GM23338 (cell line): ENCODE data around the gene ERO1A. TPM values are rescaled to one million over a fixed set of nuclear protein-coding genes. Genes with fewer than 3 reads are reported as not detected.

ENCODE experiments used
- ATAC-seq: fragments of 200-7000 bp; cut with Tn5 transposase; 3 replicates; pipeline ENCODE4 v1.9.1; 2020
- DNase-seq: peaks from one replicate; pipeline ENCODE4 v3.0.0-alpha.2; 2015; ENCODE audit warnings: low spot score
- H2AFZ ChIP-seq: fragments of 200-600 bp; sonication (generic); 2 replicates; pipeline ENCODE4 v1.8.0; 2016; ENCODE audit warnings: antibody characterized with exemption, mild to moderate bottlenecking, moderate library complexity
- H3F3A ChIP-seq: fragments of 200-600 bp; sonication (generic); replicated peaks from 2 replicates; pipeline ENCODE4 v1.8.0; 2017; ENCODE audit warnings: antibody characterized with exemption, mixed run types, low read depth
- H3K27ac ChIP-seq: fragments of 200-600 bp; sonication (generic); 2 replicates; pipeline ENCODE4 v1.6.1; 2016; ENCODE audit warnings: low read depth
- H3K27me3 ChIP-seq: fragments of 200-600 bp; sonication (generic); 2 replicates; pipeline ENCODE4 v1.8.0; 2016; ENCODE audit warnings: mild to moderate bottlenecking, mixed run types, moderate library complexity; ENCODE audit not compliant: insufficient read depth
- H3K36me3 ChIP-seq: fragments of 200-600 bp; sonication (generic); 2 replicates; pipeline ENCODE4 v1.8.0; 2016; ENCODE audit warnings: mild to moderate bottlenecking; ENCODE audit not compliant: insufficient read depth
- H3K4me1 ChIP-seq: fragments of 200-600 bp; sonication (generic); 2 replicates; pipeline ENCODE4 v1.8.0; 2016; ENCODE audit warnings: mild to moderate bottlenecking, moderate library complexity; ENCODE audit not compliant: insufficient read depth
- H3K4me2 ChIP-seq: fragments of 200-600 bp; sonication (generic); 2 replicates; pipeline ENCODE4 v1.7.1; 2017; ENCODE audit warnings: mixed run types
- H3K4me3 ChIP-seq: fragments of 200-600 bp; sonication (generic); 2 replicates; pipeline ENCODE4 v1.6.1; 2016; ENCODE audit warnings: mixed run types
- H3K79me2 ChIP-seq: fragments of 200-600 bp; sonication (generic); replicated peaks from 2 replicates; pipeline ENCODE4 v1.8.0; 2017; ENCODE audit warnings: mild to moderate bottlenecking; ENCODE audit not compliant: insufficient read depth
- H3K9me2 ChIP-seq: fragments of 200-600 bp; sonication (generic); 2 replicates; pipeline ENCODE4 v1.8.0; 2017; ENCODE audit not compliant: insufficient read depth
- H4K20me1 ChIP-seq: fragments of 200-600 bp; sonication (generic); replicated peaks from 2 replicates; pipeline ENCODE4 v1.8.0; 2017; ENCODE audit warnings: mild to moderate bottlenecking; ENCODE audit not compliant: insufficient read depth
- H3K27ac Mint-ChIP-seq: 2 replicates; pipeline ENCODE4 v1.8.0; 2020; ENCODE audit warnings: inconsistent platforms, mild to moderate bottlenecking, moderate library complexity, mixed read lengths
- H3K27me3 Mint-ChIP-seq: 3 replicates; pipeline ENCODE4 v1.8.0; 2022; ENCODE audit warnings: low read depth, mild to moderate bottlenecking, moderate library complexity, mixed read lengths, inconsistent platforms; ENCODE audit not compliant: insufficient read depth, poor library complexity
- H3K36me3 Mint-ChIP-seq: 3 replicates; pipeline ENCODE4 v1.8.0; 2021; ENCODE audit warnings: low read depth, mild to moderate bottlenecking, inconsistent platforms, moderate library complexity, mixed read lengths
- H3K4me1 Mint-ChIP-seq: 3 replicates; pipeline ENCODE4 v1.8.0; 2020; ENCODE audit warnings: mild to moderate bottlenecking, inconsistent platforms, mixed read lengths
- H3K4me3 Mint-ChIP-seq: 3 replicates; pipeline ENCODE4 v1.8.0; 2021; ENCODE audit warnings: moderate library complexity, mild to moderate bottlenecking, inconsistent platforms, mixed read lengths
- H3K9me3 Mint-ChIP-seq: 3 replicates; pipeline ENCODE4 v1.8.0; 2020; ENCODE audit warnings: moderate library complexity, mild to moderate bottlenecking, inconsistent platforms, mixed read lengths
- CREB1 ChIP-seq: fragments of 250-450 bp; sonication (Bioruptor Pico); IDR thresholded peaks from 2 replicates; pipeline ENCODE4 v1.5.0; 2020; ENCODE audit warnings: low read depth, mild to moderate bottlenecking, moderate library complexity
- EZH2 ChIP-seq: fragments of 200-600 bp; sonication (generic); IDR thresholded peaks from one replicate; pipeline ENCODE4 v1.8.0; 2017; ENCODE audit warnings: antibody characterized with exemption, mild to moderate bottlenecking, low read depth; ENCODE audit not compliant: unreplicated experiment
- EZH2phosphoT487 ChIP-seq: fragments of 200-600 bp; sonication (generic); IDR thresholded peaks from one replicate; pipeline ENCODE4 v1.8.1; 2018; ENCODE audit warnings: antibody characterized with exemption; ENCODE audit not compliant: unreplicated experiment
- JUNB ChIP-seq: IDR thresholded peaks from one replicate; pipeline ENCODE4 v1.6.1; 2016; ENCODE audit warnings: antibody characterized with exemption; ENCODE audit not compliant: unreplicated experiment
- NANOG ChIP-seq: IDR thresholded peaks from 2 replicates; pipeline ENCODE4 v1.6.1; 2016; ENCODE audit warnings: antibody characterized with exemption, borderline replicate concordance
- POLR2AphosphoS5 ChIP-seq: IDR thresholded peaks from 2 replicates; pipeline ENCODE4 v1.6.1; 2016; ENCODE audit warnings: antibody characterized with exemption, low read depth
- REST ChIP-seq: IDR thresholded peaks from one replicate; pipeline ENCODE4 v1.6.1; 2018; ENCODE audit warnings: antibody characterized with exemption; ENCODE audit not compliant: unreplicated experiment
- STAT1 ChIP-seq: IDR thresholded peaks from one replicate; pipeline ENCODE4 v1.6.1; 2016; ENCODE audit warnings: antibody characterized with exemption; ENCODE audit not compliant: unreplicated experiment
- ZNF114 ChIP-seq: fragments of 250-450 bp; sonication (Bioruptor Pico); IDR thresholded peaks from 2 replicates; pipeline ENCODE4 v1.5.0; 2020; ENCODE audit warnings: mild to moderate bottlenecking, moderate library complexity
- ZNF331 ChIP-seq: fragments of 250-450 bp; sonication (Bioruptor Pico); IDR thresholded peaks from 2 replicates; pipeline ENCODE4 v1.5.0; 2020; ENCODE audit warnings: low read depth, mild to moderate bottlenecking, moderate library complexity
- long read RNA-seq: library from polyadenylated mRNA; unstranded; transcript quantifications from one replicate; pipeline ENCODE4 v2.0.0, GENCODE V29; 2020; ENCODE audit not compliant: unreplicated experiment
- polyA plus RNA-seq: library from polyadenylated mRNA; unstranded; fragments of >200 nt; fragmentation: Nextera tagmentation; extraction: Ambion mirVana; gene quantifications from 2 replicates; pipeline ENCODE4 v1.2.1, GENCODE V29; 2016
- total RNA-seq: library from RNA; depleted of rRNA; stranded (reverse); fragments of >200 nt; shearing (Covaris generic); gene quantifications from 2 replicates; pipeline ENCODE4 v1.2.3, GENCODE V29; 2014; rRNA removed
- TF ChIP-seq, protein P1 (sequence below): IDR thresholded peaks from 2 replicates; pipeline ENCODE4 v1.6.1; 2016; ENCODE audit warnings: antibody characterized with exemption

ERO1A gene, protein sequence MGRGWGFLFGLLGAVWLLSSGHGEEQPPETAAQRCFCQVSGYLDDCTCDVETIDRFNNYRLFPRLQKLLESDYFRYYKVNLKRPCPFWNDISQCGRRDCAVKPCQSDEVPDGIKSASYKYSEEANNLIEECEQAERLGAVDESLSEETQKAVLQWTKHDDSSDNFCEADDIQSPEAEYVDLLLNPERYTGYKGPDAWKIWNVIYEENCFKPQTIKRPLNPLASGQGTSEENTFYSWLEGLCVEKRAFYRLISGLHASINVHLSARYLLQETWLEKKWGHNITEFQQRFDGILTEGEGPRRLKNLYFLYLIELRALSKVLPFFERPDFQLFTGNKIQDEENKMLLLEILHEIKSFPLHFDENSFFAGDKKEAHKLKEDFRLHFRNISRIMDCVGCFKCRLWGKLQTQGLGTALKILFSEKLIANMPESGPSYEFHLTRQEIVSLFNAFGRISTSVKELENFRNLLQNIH
- total RNA-seq, result 40.7 and 44.7 TPM in 2 replicates
- polyA plus RNA-seq, result 21.2 and 25.2 TPM in 2 replicates
- long read RNA-seq, partial matches to known transcripts, result 0 of 2 reads
- long read RNA-seq, other reads (novel, unspliced or antisense), result 2 of 2 reads

GRCh38 chr14:52695481-52696091 is at the start of gene ERO1A:
Gene ERO1A, minus strand, starts transcription at chr14:52695558. Its CDS starts 77 bp downstream, at chr14:52695481.
- peaks cover 20% of the 10 kb centered on the region for H3K4me1 ChIP-seq
- H3K36me3 ChIP-seq, result no peaks in the 10 kb centered on the region
- Mint-ChIP-seq H3K4me3 (peak within 1 kb of the TSS; percentile 94), H3K27ac (peak within 1 kb of the TSS; percentile 25; the same call in 1 of the 2 replicates), H3K36me3 (no peaks in the 10 kb centered on the region; the same call in 2 of the 3 replicates), H3K4me1 (peaks cover 22% of the 10 kb centered on the region), H3K27me3 (peaks cover 7% of the 10 kb centered on the region), H3K9me3 (no peaks in the 10 kb centered on the region)
- H3K27ac ChIP-seq, result peak within 1 kb of the TSS; percentile 41; the same call in 1 of the 2 replicates
- 0 out of 2 replicates have a peak, but pooled peaks cover 2% of the 10 kb centered on the region for H3K9me2 ChIP-seq
- peaks cover 7% of the 10 kb centered on the region; the same call in 1 of the 2 replicates for H4K20me1 ChIP-seq
- TF ChIP-seq POLR2AphosphoS5 (peak; percentile 53), CREB1 (peak; percentile 31; the same call in 1 of the 2 replicates), STAT1 (no peak)
- TF ChIP-seq, protein P1, sequence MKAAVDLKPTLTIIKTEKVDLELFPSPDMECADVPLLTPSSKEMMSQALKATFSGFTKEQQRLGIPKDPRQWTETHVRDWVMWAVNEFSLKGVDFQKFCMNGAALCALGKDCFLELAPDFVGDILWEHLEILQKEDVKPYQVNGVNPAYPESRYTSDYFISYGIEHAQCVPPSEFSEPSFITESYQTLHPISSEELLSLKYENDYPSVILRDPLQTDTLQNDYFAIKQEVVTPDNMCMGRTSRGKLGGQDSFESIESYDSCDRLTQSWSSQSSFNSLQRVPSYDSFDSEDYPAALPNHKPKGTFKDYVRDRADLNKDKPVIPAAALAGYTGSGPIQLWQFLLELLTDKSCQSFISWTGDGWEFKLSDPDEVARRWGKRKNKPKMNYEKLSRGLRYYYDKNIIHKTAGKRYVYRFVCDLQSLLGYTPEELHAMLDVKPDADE, result no peak
- peak within 1 kb of the TSS; percentile 93 for H3K4me3 ChIP-seq
- DNase-seq (peak; percentile 81), ATAC-seq (peak; percentile 82)
- peak within 1 kb of the TSS; percentile 98 for H2AFZ ChIP-seq
- H3K79me2 ChIP-seq, result peaks cover 39% of the 10 kb centered on the region
- H3F3A ChIP-seq, result peaks cover 3% of the 10 kb centered on the region; the same call in 1 of the 2 replicates
- H3K4me2 ChIP-seq, result peak within 1 kb of the TSS; percentile 85
- peaks cover 12% of the 10 kb centered on the region; the same call in 1 of the 2 replicates for H3K27me3 ChIP-seq

DNA sequence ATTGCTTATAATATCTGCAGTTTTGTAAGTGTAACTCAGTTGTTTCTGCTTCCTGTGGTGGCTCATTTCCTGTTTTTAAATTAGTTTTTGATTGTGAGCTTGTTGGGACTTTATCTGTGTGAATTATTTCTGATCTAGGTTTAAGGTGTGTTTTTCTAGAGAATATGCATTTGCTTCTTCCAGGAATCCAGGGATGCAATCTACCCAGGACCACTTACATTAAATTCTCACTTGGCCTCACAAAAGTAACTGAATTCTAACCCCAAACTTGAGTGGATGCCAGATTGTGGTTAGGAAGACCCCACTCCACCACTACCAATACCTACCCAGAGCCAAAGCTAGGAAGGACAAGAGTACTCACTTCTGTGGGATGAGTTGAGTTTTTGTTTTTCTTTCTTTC is 46.5 kb upstream of the ERO1A start:
- peaks cover 8% of the 10 kb centered on the region for H4K20me1 ChIP-seq
- H3K9me2 ChIP-seq, result no peaks in the 10 kb centered on the region
- no peaks in the 10 kb centered on the region for H3K27me3 ChIP-seq
- ATAC-seq (no peak), DNase-seq (no peak)
- no peaks in the 10 kb centered on the region for H3F3A ChIP-seq
- Mint-ChIP-seq H3K27ac (no peak overlapping the region), H3K27me3 (no peaks in the 10 kb centered on the region), H3K9me3 (no peaks in the 10 kb centered on the region), H3K4me1 (peaks cover 17% of the 10 kb centered on the region), H3K36me3 (peaks cover 23% of the 10 kb centered on the region), H3K4me3 (no peak overlapping the region)
- H3K27ac ChIP-seq, result peak overlapping the region; percentile 57
- H3K79me2 ChIP-seq, result peaks cover 86% of the 10 kb centered on the region
- H3K4me1 ChIP-seq, result peaks cover 9% of the 10 kb centered on the region; the same call in 1 of the 2 replicates
- no peak overlapping the region for H3K4me3 ChIP-seq
- peaks cover 5% of the 10 kb centered on the region; the same call in 1 of the 2 replicates for H3K36me3 ChIP-seq
- H2AFZ ChIP-seq, result no peak overlapping the region
- H3K4me2 ChIP-seq, result 0 out of 2 replicates have a peak overlapping the region, but pooled peaks have one; percentile 23
- TF ChIP-seq STAT1, result no peak
- no peak for TF ChIP-seq EZH2phosphoT487
- no peak for TF ChIP-seq POLR2AphosphoS5
- no peak for TF ChIP-seq REST
- no peak for TF ChIP-seq ZNF331 (CRISPR knock-in tag)
- TF ChIP-seq NANOG, result no peak
- no peak for TF ChIP-seq EZH2
- no peak for TF ChIP-seq JUNB
- no peak for TF ChIP-seq ZNF114 (CRISPR knock-in tag)
